H1 (cell line): Measurements from ENCODE around the gene NDUFS4. TPM values are rescaled to one million over a fixed set of nuclear protein-coding genes. Genes with fewer than 3 reads are reported as not detected.
A peak's percentile ranks its signal among the peaks of the same experiment; 100 is the strongest.

ENCODE experiments used
- CTCF ChIA-PET: fragments of 300-600 bp; sonication (Branson Sonifier 250); formaldehyde crosslinking; loops from one replicate; lab custom pipeline; 2021; ENCODE audit not compliant: partially characterized antibody; lab: Charles Lee
- POLR2A ChIA-PET: fragments of 300-600 bp; sonication (Branson Sonifier 250); formaldehyde crosslinking; loops from one replicate; lab custom pipeline; 2021; ENCODE audit warnings: inconsistent platforms; ENCODE audit not compliant: partially characterized antibody; lab: Charles Lee
- DNase-seq, 2 experiments: peaks; one replicate each; pipeline versions ENCODE4 v3.0.0 to v3.0.0-alpha.2; 2010 to 2022; ENCODE audit warnings: low spot score in 2 of 2, low read depth in 1 of 2, mixed read lengths in 1 of 2
- FAIRE-seq: peaks from 2 replicates; lab custom pipeline; 2011; peaks lifted over from hg19 to GRCh38; lab: Jason Lieb, UNC
- H2AFZ ChIP-seq: 2 replicates; pipeline ENCODE4 v1.8.1; 2012; ENCODE audit warnings: low read length, inconsistent platforms
- H2AK5ac ChIP-seq: 2 replicates; pipeline ENCODE4 v1.6.1; 2013; ENCODE audit warnings: low read depth, low read length
- H2BK120ac ChIP-seq: replicated peaks from 2 replicates; pipeline ENCODE3; 2013; ENCODE audit warnings: low read depth, low read length, inconsistent platforms
- H2BK12ac ChIP-seq: 2 replicates; pipeline ENCODE4 v1.6.1; 2013; ENCODE audit warnings: low read depth, low read length
- H2BK15ac ChIP-seq: 2 replicates; pipeline ENCODE4 v1.6.1; 2013; ENCODE audit warnings: low read length
- H2BK20ac ChIP-seq: 2 replicates; pipeline ENCODE4 v1.6.1; 2013; ENCODE audit warnings: low read length
- H2BK5ac ChIP-seq: 2 replicates; pipeline ENCODE4 v1.6.1; 2013; ENCODE audit warnings: low read depth, low read length
- H3K14ac ChIP-seq: 2 replicates; pipeline ENCODE4 v1.6.1; 2013; ENCODE audit warnings: inconsistent platforms; ENCODE audit not compliant: insufficient read length
- H3K18ac ChIP-seq: 2 replicates; pipeline ENCODE4 v1.6.1; 2013; ENCODE audit warnings: low read length; ENCODE audit errors: extremely low read depth
- H3K23ac ChIP-seq: 2 replicates; pipeline ENCODE4 v1.6.1; 2013; ENCODE audit warnings: inconsistent platforms; ENCODE audit not compliant: insufficient read length
- H3K23me2 ChIP-seq: 2 replicates; pipeline ENCODE4 v1.6.1; 2013; ENCODE audit warnings: low read depth, low read length
- H3K27ac ChIP-seq: 2 replicates; pipeline ENCODE4 v1.6.1; 2011; ENCODE audit warnings: low read depth, low read length, inconsistent platforms
- H3K27me3 ChIP-seq, 4 experiments: replicated peaks in 1 of 4; 1 replicate in 1 of 4; 2 replicates in 3 of 4; pipeline versions ENCODE4 v1.6.1 to v1.8.1; 2011 to 2013; ENCODE audit warnings: low read length in 3 of 4, mild to moderate bottlenecking in 3 of 4, inconsistent platforms in 2 of 4, mixed read lengths in 2 of 4, moderate library complexity in 1 of 4; ENCODE audit not compliant: control insufficient read depth in 3 of 4, insufficient read depth in 3 of 4; ENCODE audit errors: extremely low read depth in 1 of 4
- H3K36me3 ChIP-seq, 4 experiments: 2 replicates each; pipeline versions ENCODE4 v1.6.1 to v1.8.1; 2011 to 2013; ENCODE audit warnings: mild to moderate bottlenecking in 4 of 4, low read length in 3 of 4, moderate library complexity in 2 of 4, control low read depth in 1 of 4, inconsistent platforms in 1 of 4; ENCODE audit not compliant: insufficient read depth in 4 of 4, control insufficient read depth in 2 of 4
- H3K4ac ChIP-seq: replicated peaks from 2 replicates; pipeline ENCODE3; 2013; ENCODE audit warnings: low read length, low read depth, mixed read lengths, inconsistent platforms; ENCODE audit not compliant: insufficient read length
- H3K4me1 ChIP-seq, 4 experiments: replicated peaks in 1 of 4; 1 replicate in 1 of 4; 2 replicates in 3 of 4; pipeline versions ENCODE4 v1.6.1 to v1.8.1; 2011 to 2013; ENCODE audit warnings: low read length in 3 of 4, inconsistent platforms in 2 of 4, mixed read lengths in 1 of 4; ENCODE audit not compliant: insufficient read depth in 4 of 4, control insufficient read depth in 3 of 4
- H3K4me2 ChIP-seq, 2 experiments: 2 replicates each; pipeline versions ENCODE4 v1.6.1 to v1.8.1; 2011 to 2013; ENCODE audit warnings: low read depth in 2 of 2, low read length in 2 of 2, control low read depth in 1 of 2, inconsistent platforms in 1 of 2, mild to moderate bottlenecking in 1 of 2; ENCODE audit not compliant: insufficient read depth in 1 of 2
- H3K4me3 ChIP-seq, 4 experiments: fragments of 200-600, 300-600 bp in 1 of 4; sonication (generic), shearing (Covaris generic), sonication (Bioruptor Twin) in 1 of 4; 2 replicates each; pipeline versions ENCODE4 v1.5.1 to v1.8.1; 2011 to 2016; ENCODE audit warnings: low read length in 4 of 4, low read depth in 3 of 4, control low read depth in 2 of 4, inconsistent platforms in 2 of 4, mild to moderate bottlenecking in 2 of 4, mixed read lengths in 1 of 4, moderate library complexity in 1 of 4; ENCODE audit not compliant: insufficient read depth in 2 of 4; ENCODE audit errors: extremely low read depth in 1 of 4
- H3K56ac ChIP-seq: replicated peaks from 2 replicates; pipeline ENCODE3; 2013; ENCODE audit warnings: low read depth, mild to moderate bottlenecking, mixed read lengths, low read length, inconsistent platforms; ENCODE audit not compliant: insufficient read length
- H3K79me1 ChIP-seq: 2 replicates; pipeline ENCODE4 v1.6.1; 2013; ENCODE audit warnings: low read depth, low read length, control low read depth
- H3K79me2 ChIP-seq, 2 experiments: 2 replicates each; pipeline versions ENCODE4 v1.6.1 to v1.8.1; 2012 to 2013; ENCODE audit warnings: low read length in 2 of 2, mild to moderate bottlenecking in 2 of 2, inconsistent platforms in 1 of 2; ENCODE audit not compliant: insufficient read depth in 2 of 2, control insufficient read depth in 1 of 2
- H3K9ac ChIP-seq, 4 experiments: replicated peaks in 1 of 4; 1 replicate in 1 of 4; 2 replicates in 3 of 4; pipeline versions ENCODE4 v1.6.1 to v1.8.1; 2011 to 2013; ENCODE audit warnings: low read depth in 3 of 4, low read length in 3 of 4, control low read depth in 2 of 4, mild to moderate bottlenecking in 2 of 4, moderate library complexity in 2 of 4, inconsistent platforms in 1 of 4; ENCODE audit errors: extremely low read depth in 1 of 4
- H3K9me3 ChIP-seq, 2 experiments: 2 replicates each; pipeline versions ENCODE4 v1.6.1 to v1.8.1; 2012 to 2013; ENCODE audit warnings: mild to moderate bottlenecking in 2 of 2, moderate library complexity in 2 of 2, control low read depth in 1 of 2, inconsistent platforms in 1 of 2, low read depth in 1 of 2, low read length in 1 of 2, mixed read lengths in 1 of 2; ENCODE audit not compliant: insufficient read depth in 2 of 2
- H4K20me1 ChIP-seq, 2 experiments: replicated peaks in 1 of 2; 2 replicates each; pipeline versions ENCODE3 to v1.8.1; 2011 to 2013; ENCODE audit warnings: inconsistent platforms in 2 of 2, low read length in 2 of 2, mild to moderate bottlenecking in 1 of 2; ENCODE audit not compliant: insufficient read depth in 2 of 2, control insufficient read depth in 1 of 2
- H4K5ac ChIP-seq: 2 replicates; pipeline ENCODE4 v1.6.1; 2013; ENCODE audit warnings: low read length, low read depth, mixed read lengths, inconsistent platforms; ENCODE audit not compliant: insufficient read length
- H4K8ac ChIP-seq: 2 replicates; pipeline ENCODE4 v1.8.0; 2013; ENCODE audit warnings: mild to moderate bottlenecking, moderate library complexity, low read length, inconsistent platforms; ENCODE audit not compliant: insufficient read depth; ENCODE audit errors: extremely low read depth
- H4K91ac ChIP-seq: replicated peaks from 2 replicates; pipeline ENCODE3; 2013; ENCODE audit warnings: low read length, mixed read lengths, inconsistent platforms; ENCODE audit not compliant: insufficient read length
- ASH2L ChIP-seq: fragments of 200-600, 300-600 bp; sonication (generic); IDR thresholded peaks from one replicate; pipeline ENCODE4 v1.7.1; 2017; ENCODE audit warnings: low read length
- CREB1 ChIP-seq: IDR thresholded peaks from 2 replicates; pipeline ENCODE4 v1.6.1; 2012; ENCODE audit warnings: inconsistent platforms
- KDM4A ChIP-seq: IDR thresholded peaks from one replicate; pipeline ENCODE4 v1.7.1; 2012; ENCODE audit warnings: low read depth, mild to moderate bottlenecking, moderate library complexity, low read length, inconsistent platforms; ENCODE audit not compliant: severe bottlenecking
- MAFK ChIP-seq: IDR thresholded peaks from 2 replicates; pipeline ENCODE4 v1.6.1; 2012; ENCODE audit warnings: low read depth, mild to moderate bottlenecking, improper control_type of control experiment, low read length
- POLR2A ChIP-seq, 2 experiments: IDR thresholded peaks; 1 replicate in 1 of 2; 2 replicates in 1 of 2; pipeline ENCODE4 v1.6.1; 2011; ENCODE audit warnings: low read depth in 2 of 2, low read length in 2 of 2, mild to moderate bottlenecking in 2 of 2; ENCODE audit errors: control extremely low read depth in 1 of 2
- POLR2AphosphoS5 ChIP-seq: IDR thresholded peaks from 2 replicates; pipeline ENCODE4 v1.6.1; 2011; ENCODE audit warnings: low read depth, low read length
- RXRA ChIP-seq: IDR thresholded peaks from 2 replicates; pipeline ENCODE4 v1.6.1; 2011; ENCODE audit warnings: low read depth, mild to moderate bottlenecking, low read length, moderate library complexity; ENCODE audit not compliant: insufficient read depth
- SIX5 ChIP-seq: IDR thresholded peaks from 2 replicates; pipeline ENCODE4 v1.6.1; 2011; ENCODE audit warnings: mild to moderate bottlenecking, low read depth, low read length
- SP4 ChIP-seq: IDR thresholded peaks from 2 replicates; pipeline ENCODE4 v1.6.1; 2012; ENCODE audit warnings: low read length, inconsistent platforms
- SUZ12 ChIP-seq: fragments of 200-600 bp; sonication (generic); IDR thresholded peaks from 2 replicates; pipeline ENCODE4 v1.6.1; 2012; ENCODE audit warnings: mild to moderate bottlenecking, inconsistent platforms, low read length, moderate library complexity, mixed read lengths
- TCF12 ChIP-seq: IDR thresholded peaks from 2 replicates; pipeline ENCODE4 v1.6.1; 2011; ENCODE audit warnings: low read depth, mild to moderate bottlenecking, low read length
- TEAD4 ChIP-seq: IDR thresholded peaks from 2 replicates; pipeline ENCODE4 v1.6.1; 2012; ENCODE audit warnings: low read depth, low read length, inconsistent platforms, mixed read lengths
- WGBS, 2 experiments: shearing (Covaris generic) in 1 of 2; methylation state at CpG; one replicate each; pipeline versions ENCODE4 v1.1.6 to v1.1.7; 2013 to 2015; ENCODE audit warnings: low lambda C conversion rate in 2 of 2, mixed read lengths in 2 of 2, inconsistent platforms in 1 of 2, low coverage in 1 of 2, missing lambda C conversion rate in 1 of 2; ENCODE audit not compliant: insufficient replicate concordance in 2 of 2, insufficient coverage in 1 of 2, insufficient read length in 1 of 2; ENCODE audit errors: extremely low coverage in 1 of 2, missing lambda C conversion rate in 1 of 2; 5-methylcytosine and 5-hydroxymethylcytosine counted together
- polyA plus RNA-seq, 7 experiments: library from polyadenylated mRNA; depleted of rRNA in 3 of 7; stranded (reverse) in 5 of 7; unstranded in 2 of 7; fragments of >200 nt in 5 of 7; fragments of 200-250 nt in 2 of 7; gene quantifications; 1 replicate in 5 of 7; 2 replicates in 1 of 7; 4 replicates in 1 of 7; pipeline versions ENCODE4 v1.2.1 to v1.2.3, GENCODE V29; 2011 to 2013; ENCODE audit warnings: missing spikeins in 2 of 7, mixed read lengths in 2 of 7
- total RNA-seq: library from RNA; stranded (reverse); fragmentation: NEBNext Ultra II Directional; extraction: Animal tissue kit (Norgen Biotek cat#: 25700); gene quantifications from 2 replicates; pipeline ENCODE4 v1.2.1, GENCODE V29; 2021

The NDUFS4 gene
- total and polyA plus RNA-seq, 2 of the 8 experiments (the other 6 are each of a cell fraction or from before 2014, with no cell fraction given) = 74.6 to 75.9 TPM

- Histone ChIP-seq H3K27me3 (no peaks in the 10 kb centered on the region), H2BK5ac (no peak overlapping the region), H4K20me1 (no peaks in the 10 kb centered on the region), H3K56ac (no peak overlapping the region), H2BK20ac (no peak overlapping the region), H2AK5ac (no peak overlapping the region), H3K4ac (no peak overlapping the region), H4K91ac (no peak overlapping the region), H2BK120ac (no peak overlapping the region), H3K4me2 (peak overlapping the region; percentile 16 to 40; a peak in 3 of 4 replicates), H3K79me1 (no peaks in the 10 kb centered on the region), H3K36me3 (peaks cover 0 to 6% (median under 1%) of the 10 kb centered on the region in 4 experiments; a peak in 3 of 8 replicates), H2BK15ac (no peak overlapping the region), H3K4me1 (peaks cover 0 to 10% (median 3%) of the 10 kb centered on the region in 4 experiments; a peak in 3 of 7 replicates), H2BK12ac (no peak overlapping the region), H3K79me2 (0 out of 4 replicates have a peak, but pooled peaks cover 0 to 3% of the 10 kb centered on the region in 2 experiments), H3K27ac (no peak overlapping the region), H4K8ac (no peak overlapping the region), H3K9ac (no peak overlapping the region), H3K9me3 (peaks cover 3 to 4% of the 10 kb centered on the region in 2 experiments; a peak in 2 of 4 replicates), H3K14ac (no peak overlapping the region), H3K4me3 (peak overlapping the region in 1 of 4 experiments; percentile 32; a peak in 1 of 8 replicates), H3K23me2 (no peaks in the 10 kb centered on the region), H3K18ac (no peak overlapping the region), H3K23ac (no peak overlapping the region), H2AFZ (no peak overlapping the region), H4K5ac (no peak overlapping the region)
- 6% methylated on average over 3 of the region's 3 CpGs; no CpG with 5 or more reads in 1 of the 2 experiments for WGBS, 2 experiments
- CTCF ChIA-PET = interaction anchor here (0.8 to 1.3 kb wide), 3 partner anchors 27 to 164 kb away, joined by 3 read pairs; no protein-coding TSS in a partner anchor
- POLR2A ChIA-PET = interaction anchor here (0.8 to 1.2 kb wide), 2 partner anchors 9 to 11 kb away, joined by 3 to 4 read pairs; no protein-coding TSS in a partner anchor
- DNase-seq (peak in 1 of 2 experiments; percentile 13), FAIRE-seq (peak; percentile 91)
- no peak for TF ChIP-seq POLR2A (IDR thresholded peaks at IDR 0.05; ENCODE audit: control extremely low read depth in 1 of 2, low read depth in 2 of 2, low read length in 2 of 2)
- no peak for TF ChIP-seq SUZ12
- TF ChIP-seq KDM4A = no peak
- no peak for TF ChIP-seq MAFK
- no peak for TF ChIP-seq ASH2L
- TF ChIP-seq CREB1 = peak; percentile 19; the same call in 1 of the 2 replicates
- TF ChIP-seq SP4 = no peak
- no peak for TF ChIP-seq TEAD4
- TF ChIP-seq SIX5 = no peak
- no peak for TF ChIP-seq POLR2AphosphoS5
- TF ChIP-seq RXRA = no peak
- no peak for TF ChIP-seq TCF12
These were observed 111.0 kb downstream of the NDUFS4 start for GRCh38 chr5:53671447-53671846.
